B cell (primary cell): ENCODE measurements around the gene RORC.

Source experiments
- EZH2 ChIP-seq: IDR thresholded peaks from 2 replicates; pipeline ENCODE4 v1.6.1; 2012; ENCODE audit warnings: borderline replicate concordance, low read depth, mild to moderate bottlenecking, moderate library complexity, low read length; ENCODE audit not compliant: insufficient read depth, poor library complexity, severe bottlenecking
- TF ChIP-seq, protein P1 (sequence below): fragments of 200-600 bp; IDR thresholded peaks from one replicate; pipeline ENCODE4 v1.8.0; 2022; ENCODE audit warnings: antibody characterized with exemption, mild to moderate bottlenecking

DNA sequence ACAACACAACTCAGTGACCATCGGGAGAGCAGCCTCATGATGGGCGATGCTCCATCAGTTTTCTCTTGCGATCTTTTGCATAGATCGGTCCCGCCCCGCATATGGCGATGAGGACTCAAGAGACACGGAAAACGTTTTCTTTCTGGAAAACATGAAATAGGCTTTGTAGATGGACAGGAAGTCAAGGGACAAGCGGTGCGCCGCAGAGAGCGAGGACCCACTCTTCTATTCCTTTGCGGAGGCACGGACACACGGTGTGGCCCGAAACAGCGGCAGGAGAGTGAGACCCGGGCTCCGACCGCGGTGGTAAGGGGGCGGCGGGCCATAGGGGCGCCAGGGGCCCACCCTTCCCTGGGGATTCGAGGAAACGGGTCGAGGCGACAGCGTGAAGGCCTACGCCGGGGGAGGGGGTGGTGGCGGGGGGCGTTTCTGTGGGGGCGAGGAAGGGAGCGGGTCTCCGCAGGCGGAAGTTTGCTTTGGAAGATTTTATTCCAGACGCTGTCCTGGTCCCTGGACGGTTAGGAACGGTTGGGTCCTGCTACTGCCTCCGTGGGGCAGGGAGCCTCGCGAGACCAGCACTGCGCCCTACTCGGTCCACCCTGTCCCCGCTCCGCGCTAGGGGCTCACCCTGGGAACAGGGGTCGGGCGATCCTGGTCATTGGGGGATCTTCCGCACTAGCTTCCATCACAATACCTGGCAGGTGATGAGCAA, 40.5 kb downstream of the RORC start:
- TF ChIP-seq EZH2: no peak
- TF ChIP-seq, protein P1, sequence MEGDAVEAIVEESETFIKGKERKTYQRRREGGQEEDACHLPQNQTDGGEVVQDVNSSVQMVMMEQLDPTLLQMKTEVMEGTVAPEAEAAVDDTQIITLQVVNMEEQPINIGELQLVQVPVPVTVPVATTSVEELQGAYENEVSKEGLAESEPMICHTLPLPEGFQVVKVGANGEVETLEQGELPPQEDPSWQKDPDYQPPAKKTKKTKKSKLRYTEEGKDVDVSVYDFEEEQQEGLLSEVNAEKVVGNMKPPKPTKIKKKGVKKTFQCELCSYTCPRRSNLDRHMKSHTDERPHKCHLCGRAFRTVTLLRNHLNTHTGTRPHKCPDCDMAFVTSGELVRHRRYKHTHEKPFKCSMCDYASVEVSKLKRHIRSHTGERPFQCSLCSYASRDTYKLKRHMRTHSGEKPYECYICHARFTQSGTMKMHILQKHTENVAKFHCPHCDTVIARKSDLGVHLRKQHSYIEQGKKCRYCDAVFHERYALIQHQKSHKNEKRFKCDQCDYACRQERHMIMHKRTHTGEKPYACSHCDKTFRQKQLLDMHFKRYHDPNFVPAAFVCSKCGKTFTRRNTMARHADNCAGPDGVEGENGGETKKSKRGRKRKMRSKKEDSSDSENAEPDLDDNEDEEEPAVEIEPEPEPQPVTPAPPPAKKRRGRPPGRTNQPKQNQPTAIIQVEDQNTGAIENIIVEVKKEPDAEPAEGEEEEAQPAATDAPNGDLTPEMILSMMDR: no peak
